ENCODE results near the gene H6PD.
"Not testable (repeated sequence)": the region's sequence is repeated elsewhere in the genome, so short reads cannot be mapped to it uniquely, and the experiment has no call there.

The H6PD gene

GRCh38 chr1:9296850-9297249 is 62.3 kb downstream of the H6PD start:
- no peak overlapping the region for H3K4me3 ChIP-seq (replicated peaks; ENCODE audit: insufficient read depth, low read length)
- no peak for DNase-seq (ENCODE audit: low read depth in 1 of 2, low spot score in 1 of 2)
- TF ChIP-seq REST (IDR thresholded peaks at IDR 0.05; ENCODE audit: insufficient replicate concordance, low read depth) = no peak
- no peak for TF ChIP-seq GABPA (IDR thresholded peaks at IDR 0.05; ENCODE audit: low read depth)
- TF ChIP-seq SPI1 (IDR thresholded peaks at IDR 0.05; ENCODE audit: borderline replicate concordance, low read depth) = no peak
- no peak for TF ChIP-seq CTCF (IDR thresholded peaks at IDR 0.05; ENCODE audit: insufficient read depth, low read length)
- no peak for TF ChIP-seq POLR2AphosphoS5 (IDR thresholded peaks at IDR 0.05; ENCODE audit: low read depth)

GRCh38 chr1:9297831-9298230 is 63.3 kb downstream of the H6PD start:
- no peak for TF ChIP-seq REST (IDR thresholded peaks at IDR 0.05; ENCODE audit: insufficient replicate concordance, low read depth)
- no peak for TF ChIP-seq GABPA (IDR thresholded peaks at IDR 0.05; ENCODE audit: low read depth)
- TF ChIP-seq SPI1 (IDR thresholded peaks at IDR 0.05; ENCODE audit: borderline replicate concordance, low read depth) = no peak
- TF ChIP-seq CTCF (IDR thresholded peaks at IDR 0.05; ENCODE audit: insufficient read depth, low read length) = no peak
- no peak for TF ChIP-seq POLR2AphosphoS5 (IDR thresholded peaks at IDR 0.05; ENCODE audit: low read depth)
- DNase-seq (ENCODE audit: low read depth in 1 of 2, low spot score in 1 of 2) = no peak
- no peak overlapping the region for H3K4me3 ChIP-seq (replicated peaks; ENCODE audit: insufficient read depth, low read length)
- peaks cover 2% of the 10 kb centered on the region for H3K27me3 ChIP-seq (ENCODE audit: insufficient read depth, poor library complexity, severe bottlenecking)
- H3K27ac ChIP-seq (replicated peaks) = no peak overlapping the region

More at GRCh38 chr1:9296850-9297249, 62.3 kb downstream of the H6PD start:
- no peak overlapping the region for H3K27ac ChIP-seq (replicated peaks)
- H3K27me3 ChIP-seq (ENCODE audit: insufficient read depth, poor library complexity, severe bottlenecking) = peaks cover 2% of the 10 kb centered on the region

- TF ChIP-seq POLR2AphosphoS5 (IDR thresholded peaks at IDR 0.05; ENCODE audit: low read depth) (no peak), CTCF (IDR thresholded peaks at IDR 0.05; ENCODE audit: insufficient read depth, low read length) (no peak), REST (IDR thresholded peaks at IDR 0.05; ENCODE audit: insufficient replicate concordance, low read depth) (no peak), GABPA (IDR thresholded peaks at IDR 0.05; ENCODE audit: low read depth) (no peak), SPI1 (IDR thresholded peaks at IDR 0.05; ENCODE audit: borderline replicate concordance, low read depth) (no peak)
These were observed 63.7 kb downstream of the H6PD start for GRCh38 chr1:9298282-9298681.

GRCh38 chr1:9299571-9300541 is 65.3 kb downstream of the H6PD start:
- not testable (repeated sequence) for H3K27ac ChIP-seq (replicated peaks); H3K27me3 ChIP-seq (ENCODE audit: insufficient read depth, poor library complexity, severe bottlenecking); H3K4me3 ChIP-seq (replicated peaks; ENCODE audit: insufficient read depth, low read length)
- peak in 1 of 2 experiments; percentile 18 for DNase-seq (ENCODE audit: low read depth in 1 of 2, low spot score in 1 of 2)

More at GRCh38 chr1:9298282-9298681, 63.7 kb downstream of the H6PD start:
- Histone ChIP-seq H3K27me3 (ENCODE audit: insufficient read depth, poor library complexity, severe bottlenecking) (peaks cover 2% of the 10 kb centered on the region), H3K27ac (replicated peaks) (no peak overlapping the region), H3K4me3 (replicated peaks; ENCODE audit: insufficient read depth, low read length) (no peak overlapping the region)
- DNase-seq (ENCODE audit: low read depth in 1 of 2, low spot score in 1 of 2) = no peak
